ENCODE data around the gene CSMD2. TPM values are rescaled to one million over a fixed set of nuclear protein-coding genes. Genes with fewer than 3 reads are reported as not detected.

Gene CSMD2
- total RNA-seq, 2 experiments from 2014 or later, result not detected

- Histone ChIP-seq H3K4me1 (ENCODE audit: insufficient read depth, low read length, poor library complexity, severe bottlenecking) (peaks cover 22% of the 10 kb centered on the region), H2AFZ (ENCODE audit: low read length) (no peak overlapping the region), H3K9me3 (ENCODE audit: low read length) (no peaks in the 10 kb centered on the region), H3K9me2 (ENCODE audit: insufficient read depth, low read length) (no peaks in the 10 kb centered on the region), H3K27ac (ENCODE audit: low read depth, low read length, poor library complexity, severe bottlenecking) (no peak overlapping the region), H3K36me3 (ENCODE audit: insufficient read depth, low read length) (no peaks in the 10 kb centered on the region), H3K79me2 (ENCODE audit: insufficient read depth, low read depth, low read length) (no peaks in the 10 kb centered on the region), H3K4me3 (ENCODE audit: low read depth, low read length, poor library complexity, severe bottlenecking) (no peak overlapping the region), H3K4me2 (ENCODE audit: low read length) (no peak overlapping the region), H4K20me1 (ENCODE audit: insufficient read depth, low read length) (no peaks in the 10 kb centered on the region)
- no TSS peak for BruUV-seq (replicated peaks)
- TF ChIP-seq CTCF (conservative IDR thresholded peaks at IDR 0.05; ENCODE audit: low read length) (no peak), EZH2phosphoT487 (IDR thresholded peaks at IDR 0.05; ENCODE audit: borderline replicate concordance, low read depth, low read length) (no peak)
- ChIA-PET CTCF (ENCODE audit: unreplicated experiment) (no interaction called here), POLR2A (no interaction called here)
- no peak for DNase-seq (ENCODE audit: low spot score)
- intact Hi-C loops (cut with micrococcal nuclease; ENCODE audit: unreplicated experiment), result loop anchor here (10.0 kb wide), 1 partner anchor 630 kb away; no protein-coding TSS in a partner anchor
These were observed 49.8 kb downstream of the CSMD2 start for GRCh38 chr1:34115233-34115632.

- no TSS peak for BruUV-seq (replicated peaks)
- no peaks in the 10 kb centered on the region for H3K9me2 ChIP-seq (ENCODE audit: insufficient read depth, low read length)
- no peaks in the 10 kb centered on the region for H3K9me3 ChIP-seq (ENCODE audit: low read length)
- no peaks in the 10 kb centered on the region for H3K79me2 ChIP-seq (ENCODE audit: insufficient read depth, low read depth, low read length)
- intact Hi-C loops (cut with micrococcal nuclease; ENCODE audit: unreplicated experiment), result loop anchor here (10.0 kb wide), 1 partner anchor 631 kb away; no protein-coding TSS in a partner anchor
- DNase-seq (ENCODE audit: low spot score), result peak; percentile 42
- TF ChIP-seq CTCF (conservative IDR thresholded peaks at IDR 0.05; ENCODE audit: low read length), result peak; percentile 50
- no peak for TF ChIP-seq EZH2phosphoT487 (IDR thresholded peaks at IDR 0.05; ENCODE audit: borderline replicate concordance, low read depth, low read length)
- no peak overlapping the region for H3K4me2 ChIP-seq (ENCODE audit: low read length)
- ChIA-PET POLR2A (no interaction called here), CTCF (ENCODE audit: unreplicated experiment) (no interaction called here)
- no peaks in the 10 kb centered on the region for H3K36me3 ChIP-seq (ENCODE audit: insufficient read depth, low read length)
- H2AFZ ChIP-seq (ENCODE audit: low read length), result no peak overlapping the region
- no peaks in the 10 kb centered on the region for H4K20me1 ChIP-seq (ENCODE audit: insufficient read depth, low read length)
- H3K4me1 ChIP-seq (ENCODE audit: insufficient read depth, low read length, poor library complexity, severe bottlenecking), result peaks cover 22% of the 10 kb centered on the region
- no peak overlapping the region for H3K4me3 ChIP-seq (ENCODE audit: low read depth, low read length, poor library complexity, severe bottlenecking)
- H3K27ac ChIP-seq (ENCODE audit: low read depth, low read length, poor library complexity, severe bottlenecking), result no peak overlapping the region
These were observed 51.1 kb downstream of the CSMD2 start for GRCh38 chr1:34113887-34114286.

GRCh38 chr1:34113362-34113761 lies 51.7 kb downstream of the CSMD2 start:
- POLR2A ChIA-PET, result no interaction called here

More at GRCh38 chr1:34113362-34113761, 51.7 kb downstream of the CSMD2 start:
- TF ChIP-seq CTCF (conservative IDR thresholded peaks at IDR 0.05; ENCODE audit: low read length) (no peak), EZH2phosphoT487 (IDR thresholded peaks at IDR 0.05; ENCODE audit: borderline replicate concordance, low read depth, low read length) (no peak)
- Histone ChIP-seq H3K4me2 (ENCODE audit: low read length) (no peak overlapping the region; the same call in 1 of the 2 replicates), H3K36me3 (ENCODE audit: insufficient read depth, low read length) (no peaks in the 10 kb centered on the region), H3K27ac (ENCODE audit: low read depth, low read length, poor library complexity, severe bottlenecking) (no peak overlapping the region), H3K9me2 (ENCODE audit: insufficient read depth, low read length) (no peaks in the 10 kb centered on the region), H3K4me3 (ENCODE audit: low read depth, low read length, poor library complexity, severe bottlenecking) (no peak overlapping the region), H4K20me1 (ENCODE audit: insufficient read depth, low read length) (no peaks in the 10 kb centered on the region), H3K79me2 (ENCODE audit: insufficient read depth, low read depth, low read length) (no peaks in the 10 kb centered on the region), H3K9me3 (ENCODE audit: low read length) (no peaks in the 10 kb centered on the region), H3K4me1 (ENCODE audit: insufficient read depth, low read length, poor library complexity, severe bottlenecking) (peaks cover 22% of the 10 kb centered on the region), H2AFZ (ENCODE audit: low read length) (no peak overlapping the region)
- intact Hi-C loops (cut with micrococcal nuclease; ENCODE audit: unreplicated experiment), result loop anchor here (10.0 kb wide), 1 partner anchor 631 kb away; no protein-coding TSS in a partner anchor
- DNase-seq (ENCODE audit: low spot score), result peak; percentile 51
- CTCF ChIA-PET (ENCODE audit: unreplicated experiment), result no interaction called here
- BruUV-seq (replicated peaks), result no TSS peak
